ENCODE measurements around the gene CDH13. TPM values are rescaled to one million over a fixed set of nuclear protein-coding genes. Genes with fewer than 3 reads are reported as not detected.

The CDH13 gene
- total RNA-seq, 2 donors from 2014 or later, result 2.4 to 6.3 TPM

DNA sequence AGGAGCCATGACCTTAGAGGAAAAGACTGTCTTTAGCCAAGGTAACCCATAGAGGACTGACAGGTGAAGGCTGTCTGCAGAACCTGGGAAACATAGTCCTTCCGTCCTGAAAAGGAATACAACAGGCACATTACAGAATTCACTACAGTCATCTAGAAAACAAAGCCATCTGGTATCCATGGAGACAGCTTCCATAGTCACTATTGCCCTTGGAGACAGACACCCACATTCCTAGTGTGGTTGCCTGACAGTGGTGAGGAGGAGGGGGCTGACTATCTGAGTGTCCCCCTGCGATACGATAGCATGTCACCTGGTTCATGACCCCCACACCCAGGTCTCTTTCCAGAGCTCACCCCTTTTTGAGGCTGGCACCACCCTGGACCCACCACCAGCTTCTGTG, 254.7 kb downstream of the CDH13 start:
- no peak overlapping the region for H3K9ac ChIP-seq (ENCODE audit: low read depth in 2 of 2, low read length in 2 of 2)
- no peaks in the 10 kb centered on the region for H3K27me3 ChIP-seq
- H3K27ac ChIP-seq, result no peak overlapping the region
- TF ChIP-seq CTCF (IDR thresholded peaks at IDR 0.05), result no peak
- DNase-seq, result no peak
- no peak overlapping the region for H3K4me3 ChIP-seq
- intact Hi-C loops (cut with DNase I), result no loop called here
- H3K9me3 ChIP-seq, result no peaks in the 10 kb centered on the region
- no peaks in the 10 kb centered on the region for H3K36me3 ChIP-seq
- H3K4me1 ChIP-seq, result no peaks in the 10 kb centered on the region

- Histone ChIP-seq H3K4me3 (no peak overlapping the region), H3K27ac (no peak overlapping the region), H3K9ac (ENCODE audit: low read depth in 2 of 2, low read length in 2 of 2) (no peak overlapping the region), H3K9me3 (no peaks in the 10 kb centered on the region), H3K27me3 (no peaks in the 10 kb centered on the region), H3K36me3 (no peaks in the 10 kb centered on the region), H3K4me1 (no peaks in the 10 kb centered on the region)
- TF ChIP-seq CTCF (IDR thresholded peaks at IDR 0.05), result no peak
- intact Hi-C loops (cut with DNase I), result no loop called here
- DNase-seq, result no peak
Measured at GRCh38 chr16:82882226-82882625, 255.5 kb downstream of the CDH13 start.

GRCh38 chr16:82882982-82883835, 256.4 kb downstream of the CDH13 start:
- H3K9ac ChIP-seq (ENCODE audit: low read depth in 2 of 2, low read length in 2 of 2), result no peak overlapping the region
- H3K27ac ChIP-seq, result no peak overlapping the region
- H3K4me1 ChIP-seq, result no peaks in the 10 kb centered on the region
- no peak overlapping the region for H3K4me3 ChIP-seq
- H3K36me3 ChIP-seq, result no peaks in the 10 kb centered on the region
- no peaks in the 10 kb centered on the region for H3K9me3 ChIP-seq
- no peaks in the 10 kb centered on the region for H3K27me3 ChIP-seq
- TF ChIP-seq CTCF (IDR thresholded peaks at IDR 0.05), result no peak
- intact Hi-C loops (cut with DNase I), result no loop called here
- no peak for DNase-seq

GRCh38 chr16:82884320-82884898, 257.6 kb downstream of the CDH13 start:
- Histone ChIP-seq H3K4me3 (no peak overlapping the region), H3K27me3 (no peaks in the 10 kb centered on the region), H3K9ac (ENCODE audit: low read depth in 2 of 2, low read length in 2 of 2) (no peak overlapping the region), H3K27ac (no peak overlapping the region), H3K36me3 (no peaks in the 10 kb centered on the region), H3K4me1 (no peaks in the 10 kb centered on the region), H3K9me3 (no peaks in the 10 kb centered on the region)
- TF ChIP-seq CTCF (IDR thresholded peaks at IDR 0.05), result no peak
- intact Hi-C loops (cut with DNase I), result no loop called here
- DNase-seq, result no peak

- Histone ChIP-seq H3K27ac (no peak overlapping the region), H3K4me3 (no peak overlapping the region), H3K36me3 (no peaks in the 10 kb centered on the region), H3K4me1 (no peaks in the 10 kb centered on the region), H3K27me3 (no peaks in the 10 kb centered on the region), H3K9me3 (no peaks in the 10 kb centered on the region), H3K9ac (ENCODE audit: low read depth in 2 of 2, low read length in 2 of 2) (no peak overlapping the region)
- TF ChIP-seq CTCF (IDR thresholded peaks at IDR 0.05), result no peak
- intact Hi-C loops (cut with DNase I), result no loop called here
- no peak for DNase-seq
Measured at GRCh38 chr16:82886146-82886545, 259.4 kb downstream of the CDH13 start.
